K562 (cell line): ENCODE results near the gene COX6B2. TPM values are rescaled to one million over a fixed set of nuclear protein-coding genes. Genes with fewer than 3 reads are reported as not detected.

Experiments used
- CHD4 ChIP-seq: fragments of 200-600 bp; sonication (generic); IDR thresholded peaks from 3 replicates; pipeline ENCODE4 v1.6.1; 2012; ENCODE audit warnings: low read depth, mild to moderate bottlenecking, mixed read lengths, low read length, inconsistent platforms; ENCODE audit not compliant: insufficient read depth, insufficient replicate concordance, poor library complexity, severe bottlenecking
- DACH1 ChIP-seq: fragments of 450-650 bp; IDR thresholded peaks from 2 replicates; pipeline ENCODE4 v1.6.1; 2018; ENCODE audit not compliant: partially characterized antibody
- EP400 ChIP-seq: fragments of 450-650 bp; IDR thresholded peaks from 2 replicates; pipeline ENCODE4 v1.6.1; 2017; ENCODE audit warnings: antibody characterized with exemption, mild to moderate bottlenecking, moderate library complexity
- MCM2 ChIP-seq: fragments of 450-650 bp; IDR thresholded peaks from 2 replicates; pipeline ENCODE4 v1.6.1; 2017; ENCODE audit warnings: low read depth, mild to moderate bottlenecking
- RCOR1 ChIP-seq, 2 experiments: IDR thresholded peaks; 2 replicates each; pipeline ENCODE4 v1.6.1; 2012; ENCODE audit warnings: low read depth in 2 of 2, low read length in 2 of 2, borderline replicate concordance in 1 of 2, improper control_type of control experiment in 1 of 2
- SUPT5H ChIP-seq: fragments of 450-650 bp; IDR thresholded peaks from 2 replicates; pipeline ENCODE4 v1.6.1; 2016
- TFAM ChIP-seq: fragments of 250-450 bp; sonication (Bioruptor Pico); conservative IDR thresholded peaks from 2 replicates; pipeline ENCODE4 v1.5.0; 2021; ENCODE audit warnings: mild to moderate bottlenecking, moderate library complexity
- ZNF408 ChIP-seq: fragments of 250-450 bp; sonication (Bioruptor Pico); IDR thresholded peaks from 2 replicates; pipeline ENCODE4 v1.4.0; 2020; ENCODE audit warnings: low read depth, mild to moderate bottlenecking, moderate library complexity
- polyA plus RNA-seq, 8 experiments: library from polyadenylated mRNA; depleted of rRNA in 4 of 8; stranded (reverse) in 5 of 8; unstranded in 3 of 8; fragments of >200 nt; fragmentation: Nextera tagmentation in 2 of 8; fragmentation: Illumina TruSeq in 1 of 8; extraction: Ambion mirVana in 2 of 8; extraction: Trizol in 1 of 8; gene quantifications; 2 replicates each; pipeline versions ENCODE4 v1.2.1 to v1.2.3, GENCODE V29; 2011 to 2014; ENCODE audit warnings: inconsistent platforms in 1 of 8, missing spikeins in 1 of 8
- total RNA-seq, 7 experiments: library from RNA; depleted of rRNA in 6 of 7; stranded (reverse); fragments of >200 nt in 6 of 7; fragmentation: Illumina TruSeq in 2 of 7; extraction: Trizol in 2 of 7; gene quantifications; 2 replicates each; pipeline versions ENCODE4 v1.2.1 to v1.2.3, GENCODE V29; 2011 to 2021; ENCODE audit warnings: low replicate concordance in 1 of 7
- TF ChIP-seq, protein P1 (sequence below): fragments of 450-650 bp; IDR thresholded peaks from 2 replicates; pipeline ENCODE4 v1.7.0; 2016; ENCODE audit warnings: borderline replicate concordance
- TF ChIP-seq, protein P2 (sequence below), 3 experiments: fragments of 200-800 bp in 1 of 3; sonication (Bioruptor generic) in 1 of 3; sonication (generic) in 1 of 3; formaldehyde crosslinking in 1 of 3; IDR thresholded peaks; 2 replicates each; pipeline versions ENCODE4 v1.6.1 to v1.8.0; 2016 to 2022; ENCODE audit warnings: mild to moderate bottlenecking in 2 of 3, missing compliant biosample characterization in 2 of 3, missing genetic modification characterization in 2 of 3, missing genetic modification reagents in 1 of 3
- TF ChIP-seq, protein P3 (sequence below): fragments of 450-650 bp; IDR thresholded peaks from 2 replicates; pipeline ENCODE4 v1.6.1; 2016; ENCODE audit warnings: mild to moderate bottlenecking, moderate library complexity

The COX6B2 gene
- total and polyA plus RNA-seq, 9 of the 15 experiments (the other 6 are each of a cell fraction or from before 2014, with no cell fraction given): 0.40 to 2.5 (median 0.83) TPM

DNA sequence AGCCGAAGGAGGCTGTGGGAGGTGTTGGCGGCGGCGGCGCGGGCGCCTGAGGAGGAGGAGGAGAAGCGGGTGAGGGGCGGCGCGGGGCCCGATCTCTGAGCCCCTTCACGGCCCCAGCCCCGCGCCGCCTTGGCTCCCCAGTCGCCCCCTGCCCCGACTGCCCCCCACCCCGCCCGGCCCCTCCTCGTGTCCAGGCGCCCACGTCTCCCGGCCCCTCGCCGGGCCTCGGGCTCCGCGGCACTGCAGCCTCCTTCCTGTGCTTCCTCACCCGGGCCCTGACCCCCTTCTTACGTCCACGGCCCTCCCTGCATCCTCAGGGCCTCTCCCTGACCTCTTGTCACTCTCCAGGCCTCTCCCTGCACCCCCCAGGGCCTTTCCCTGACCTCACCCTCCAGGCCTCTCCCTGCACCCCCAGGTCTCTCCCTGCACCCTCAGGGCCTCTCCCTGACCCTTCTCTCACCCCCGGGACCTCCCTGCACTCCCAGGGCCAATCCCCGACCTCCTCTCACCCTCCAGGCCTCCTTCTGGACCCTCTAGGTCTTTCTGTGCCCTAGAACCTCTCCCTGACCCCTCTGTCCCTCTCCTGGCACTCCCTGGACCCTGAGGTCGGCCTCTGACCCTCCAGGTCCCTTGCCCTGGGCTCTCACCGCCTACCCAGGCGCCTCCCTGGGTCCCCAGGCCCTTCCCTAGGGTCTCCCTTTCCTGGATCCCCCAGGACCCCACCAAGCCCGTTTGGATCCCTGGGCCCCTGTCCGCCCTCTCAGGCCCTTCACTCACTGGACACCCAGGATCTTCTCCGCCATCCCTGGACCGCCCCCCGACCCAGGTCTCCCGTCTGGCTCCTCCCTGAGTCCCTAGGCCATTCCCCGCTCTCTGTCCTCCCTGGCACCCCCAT lies 14.4 kb downstream of the COX6B2 start (continued):
- TF ChIP-seq EP400 (peak; percentile 11; the same call in 1 of the 2 replicates), MCM2 (no peak), ZNF408 (CRISPR knock-in tag) (no peak), SUPT5H (peak; percentile 76), RCOR1 (IDR thresholded peaks at IDR 0.05; ENCODE audit: borderline replicate concordance in 1 of 2, low read depth in 2 of 2, low read length in 2 of 2) (no peak), DACH1 (no peak), CHD4 (no peak), TFAM (CRISPR knock-in tag) (no peak)
- TF ChIP-seq, protein P1, sequence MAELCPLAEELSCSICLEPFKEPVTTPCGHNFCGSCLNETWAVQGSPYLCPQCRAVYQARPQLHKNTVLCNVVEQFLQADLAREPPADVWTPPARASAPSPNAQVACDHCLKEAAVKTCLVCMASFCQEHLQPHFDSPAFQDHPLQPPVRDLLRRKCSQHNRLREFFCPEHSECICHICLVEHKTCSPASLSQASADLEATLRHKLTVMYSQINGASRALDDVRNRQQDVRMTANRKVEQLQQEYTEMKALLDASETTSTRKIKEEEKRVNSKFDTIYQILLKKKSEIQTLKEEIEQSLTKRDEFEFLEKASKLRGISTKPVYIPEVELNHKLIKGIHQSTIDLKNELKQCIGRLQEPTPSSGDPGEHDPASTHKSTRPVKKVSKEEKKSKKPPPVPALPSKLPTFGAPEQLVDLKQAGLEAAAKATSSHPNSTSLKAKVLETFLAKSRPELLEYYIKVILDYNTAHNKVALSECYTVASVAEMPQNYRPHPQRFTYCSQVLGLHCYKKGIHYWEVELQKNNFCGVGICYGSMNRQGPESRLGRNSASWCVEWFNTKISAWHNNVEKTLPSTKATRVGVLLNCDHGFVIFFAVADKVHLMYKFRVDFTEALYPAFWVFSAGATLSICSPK: no peak
- TF ChIP-seq, protein P2, sequence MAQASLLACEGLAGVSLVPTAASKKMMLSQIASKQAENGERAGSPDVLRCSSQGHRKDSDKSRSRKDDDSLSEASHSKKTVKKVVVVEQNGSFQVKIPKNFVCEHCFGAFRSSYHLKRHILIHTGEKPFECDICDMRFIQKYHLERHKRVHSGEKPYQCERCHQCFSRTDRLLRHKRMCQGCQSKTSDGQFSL (CRISPR knock-in tag; IDR thresholded peaks at IDR 0.05): peak; percentile 95
- TF ChIP-seq, protein P2 (tag; IDR thresholded peaks at IDR 0.05): peak in 1 of 2 experiments; percentile 90; a peak in 2 of 4 replicates
- TF ChIP-seq, protein P3, sequence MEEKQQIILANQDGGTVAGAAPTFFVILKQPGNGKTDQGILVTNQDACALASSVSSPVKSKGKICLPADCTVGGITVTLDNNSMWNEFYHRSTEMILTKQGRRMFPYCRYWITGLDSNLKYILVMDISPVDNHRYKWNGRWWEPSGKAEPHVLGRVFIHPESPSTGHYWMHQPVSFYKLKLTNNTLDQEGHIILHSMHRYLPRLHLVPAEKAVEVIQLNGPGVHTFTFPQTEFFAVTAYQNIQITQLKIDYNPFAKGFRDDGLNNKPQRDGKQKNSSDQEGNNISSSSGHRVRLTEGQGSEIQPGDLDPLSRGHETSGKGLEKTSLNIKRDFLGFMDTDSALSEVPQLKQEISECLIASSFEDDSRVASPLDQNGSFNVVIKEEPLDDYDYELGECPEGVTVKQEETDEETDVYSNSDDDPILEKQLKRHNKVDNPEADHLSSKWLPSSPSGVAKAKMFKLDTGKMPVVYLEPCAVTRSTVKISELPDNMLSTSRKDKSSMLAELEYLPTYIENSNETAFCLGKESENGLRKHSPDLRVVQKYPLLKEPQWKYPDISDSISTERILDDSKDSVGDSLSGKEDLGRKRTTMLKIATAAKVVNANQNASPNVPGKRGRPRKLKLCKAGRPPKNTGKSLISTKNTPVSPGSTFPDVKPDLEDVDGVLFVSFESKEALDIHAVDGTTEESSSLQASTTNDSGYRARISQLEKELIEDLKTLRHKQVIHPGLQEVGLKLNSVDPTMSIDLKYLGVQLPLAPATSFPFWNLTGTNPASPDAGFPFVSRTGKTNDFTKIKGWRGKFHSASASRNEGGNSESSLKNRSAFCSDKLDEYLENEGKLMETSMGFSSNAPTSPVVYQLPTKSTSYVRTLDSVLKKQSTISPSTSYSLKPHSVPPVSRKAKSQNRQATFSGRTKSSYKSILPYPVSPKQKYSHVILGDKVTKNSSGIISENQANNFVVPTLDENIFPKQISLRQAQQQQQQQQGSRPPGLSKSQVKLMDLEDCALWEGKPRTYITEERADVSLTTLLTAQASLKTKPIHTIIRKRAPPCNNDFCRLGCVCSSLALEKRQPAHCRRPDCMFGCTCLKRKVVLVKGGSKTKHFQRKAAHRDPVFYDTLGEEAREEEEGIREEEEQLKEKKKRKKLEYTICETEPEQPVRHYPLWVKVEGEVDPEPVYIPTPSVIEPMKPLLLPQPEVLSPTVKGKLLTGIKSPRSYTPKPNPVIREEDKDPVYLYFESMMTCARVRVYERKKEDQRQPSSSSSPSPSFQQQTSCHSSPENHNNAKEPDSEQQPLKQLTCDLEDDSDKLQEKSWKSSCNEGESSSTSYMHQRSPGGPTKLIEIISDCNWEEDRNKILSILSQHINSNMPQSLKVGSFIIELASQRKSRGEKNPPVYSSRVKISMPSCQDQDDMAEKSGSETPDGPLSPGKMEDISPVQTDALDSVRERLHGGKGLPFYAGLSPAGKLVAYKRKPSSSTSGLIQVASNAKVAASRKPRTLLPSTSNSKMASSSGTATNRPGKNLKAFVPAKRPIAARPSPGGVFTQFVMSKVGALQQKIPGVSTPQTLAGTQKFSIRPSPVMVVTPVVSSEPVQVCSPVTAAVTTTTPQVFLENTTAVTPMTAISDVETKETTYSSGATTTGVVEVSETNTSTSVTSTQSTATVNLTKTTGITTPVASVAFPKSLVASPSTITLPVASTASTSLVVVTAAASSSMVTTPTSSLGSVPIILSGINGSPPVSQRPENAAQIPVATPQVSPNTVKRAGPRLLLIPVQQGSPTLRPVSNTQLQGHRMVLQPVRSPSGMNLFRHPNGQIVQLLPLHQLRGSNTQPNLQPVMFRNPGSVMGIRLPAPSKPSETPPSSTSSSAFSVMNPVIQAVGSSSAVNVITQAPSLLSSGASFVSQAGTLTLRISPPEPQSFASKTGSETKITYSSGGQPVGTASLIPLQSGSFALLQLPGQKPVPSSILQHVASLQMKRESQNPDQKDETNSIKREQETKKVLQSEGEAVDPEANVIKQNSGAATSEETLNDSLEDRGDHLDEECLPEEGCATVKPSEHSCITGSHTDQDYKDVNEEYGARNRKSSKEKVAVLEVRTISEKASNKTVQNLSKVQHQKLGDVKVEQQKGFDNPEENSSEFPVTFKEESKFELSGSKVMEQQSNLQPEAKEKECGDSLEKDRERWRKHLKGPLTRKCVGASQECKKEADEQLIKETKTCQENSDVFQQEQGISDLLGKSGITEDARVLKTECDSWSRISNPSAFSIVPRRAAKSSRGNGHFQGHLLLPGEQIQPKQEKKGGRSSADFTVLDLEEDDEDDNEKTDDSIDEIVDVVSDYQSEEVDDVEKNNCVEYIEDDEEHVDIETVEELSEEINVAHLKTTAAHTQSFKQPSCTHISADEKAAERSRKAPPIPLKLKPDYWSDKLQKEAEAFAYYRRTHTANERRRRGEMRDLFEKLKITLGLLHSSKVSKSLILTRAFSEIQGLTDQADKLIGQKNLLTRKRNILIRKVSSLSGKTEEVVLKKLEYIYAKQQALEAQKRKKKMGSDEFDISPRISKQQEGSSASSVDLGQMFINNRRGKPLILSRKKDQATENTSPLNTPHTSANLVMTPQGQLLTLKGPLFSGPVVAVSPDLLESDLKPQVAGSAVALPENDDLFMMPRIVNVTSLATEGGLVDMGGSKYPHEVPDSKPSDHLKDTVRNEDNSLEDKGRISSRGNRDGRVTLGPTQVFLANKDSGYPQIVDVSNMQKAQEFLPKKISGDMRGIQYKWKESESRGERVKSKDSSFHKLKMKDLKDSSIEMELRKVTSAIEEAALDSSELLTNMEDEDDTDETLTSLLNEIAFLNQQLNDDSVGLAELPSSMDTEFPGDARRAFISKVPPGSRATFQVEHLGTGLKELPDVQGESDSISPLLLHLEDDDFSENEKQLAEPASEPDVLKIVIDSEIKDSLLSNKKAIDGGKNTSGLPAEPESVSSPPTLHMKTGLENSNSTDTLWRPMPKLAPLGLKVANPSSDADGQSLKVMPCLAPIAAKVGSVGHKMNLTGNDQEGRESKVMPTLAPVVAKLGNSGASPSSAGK: no peak
